SJSA1 (cell line): ENCODE measurements around the gene REEP2. TPM values are rescaled to one million over a fixed set of nuclear protein-coding genes. Genes with fewer than 3 reads are reported as not detected.
A peak's percentile ranks its signal among the peaks of the same experiment; 100 is the strongest.

Experiments used
- DNase-seq, 2 experiments: peaks; one replicate each; pipeline ENCODE4 v3.0.0-alpha.2; 2015 to 2020; ENCODE audit warnings: low spot score in 2 of 2, low read depth in 1 of 2
- H3K27ac ChIP-seq: fragments of 250-450 bp; sonication (Bioruptor Pico); 2 replicates; pipeline ENCODE4 v1.5.1; 2020; ENCODE audit warnings: mild to moderate bottlenecking, moderate library complexity
- H3K27me3 ChIP-seq: fragments of 250-450 bp; sonication (Bioruptor Pico); replicated peaks from 2 replicates; pipeline ENCODE4 v1.5.1; 2020; ENCODE audit warnings: mild to moderate bottlenecking, moderate library complexity
- H3K36me3 ChIP-seq: fragments of 250-450 bp; sonication (Bioruptor Pico); 2 replicates; pipeline ENCODE4 v1.5.1; 2020; ENCODE audit warnings: mild to moderate bottlenecking
- H3K4me1 ChIP-seq: fragments of 250-450 bp; sonication (Bioruptor Pico); replicated peaks from 2 replicates; pipeline ENCODE4 v1.6.1; 2021; ENCODE audit warnings: mild to moderate bottlenecking
- H3K4me3 ChIP-seq: fragments of 250-450 bp; sonication (Bioruptor Pico); 2 replicates; pipeline ENCODE4 v1.5.1; 2020; ENCODE audit warnings: mild to moderate bottlenecking
- H3K9me3 ChIP-seq: fragments of 250-450 bp; sonication (Bioruptor Pico); replicated peaks from 2 replicates; pipeline ENCODE4 v1.5.1; 2020; ENCODE audit warnings: mild to moderate bottlenecking
- total RNA-seq: library from RNA; depleted of rRNA; stranded (reverse); fragments of >200 nt; shearing (Covaris generic); gene quantifications from 2 replicates; pipeline ENCODE4 v1.2.3, GENCODE V29; 2014

REEP2 gene
- total RNA-seq, 1 experiment from 2014 or later: 0.21 TPM

DNA sequence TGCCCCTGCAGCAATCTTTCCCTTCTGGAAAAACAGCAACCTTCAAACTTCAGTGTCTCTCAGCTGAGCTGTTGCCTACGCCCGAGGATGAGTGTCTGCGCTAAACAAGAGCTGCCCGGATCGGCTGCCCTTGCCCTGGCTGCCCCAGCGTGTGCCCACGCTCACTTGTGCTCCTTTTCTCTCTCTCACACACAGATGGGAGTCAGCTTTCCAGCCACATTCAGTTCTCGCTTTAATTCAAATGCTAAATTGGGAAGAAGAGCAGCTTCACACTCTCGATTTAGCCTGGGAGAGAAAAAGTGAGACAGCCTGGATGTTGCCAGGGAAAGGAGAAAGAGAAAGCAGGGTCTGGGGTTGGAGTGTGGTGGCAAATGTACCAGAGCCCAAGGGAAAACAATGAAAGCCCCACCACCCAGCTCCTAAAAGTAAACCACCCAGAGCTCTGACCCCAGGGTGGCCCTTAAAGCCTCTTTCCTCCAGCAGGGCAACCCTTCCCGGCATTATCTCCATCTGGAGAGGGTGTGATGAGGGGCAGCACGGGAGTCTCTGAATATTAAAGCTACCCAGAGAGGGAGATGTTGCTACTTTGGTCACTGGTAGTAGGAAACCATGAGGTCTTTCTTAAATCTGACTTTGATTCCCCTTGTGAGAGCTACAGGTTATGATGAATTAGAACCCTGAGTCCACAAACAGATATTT, 16.5 kb downstream of the REEP2 start:
- DNase-seq: no peak
- Histone ChIP-seq H3K4me1 (no peaks in the 10 kb centered on the region), H3K9me3 (no peaks in the 10 kb centered on the region), H3K27me3 (no peaks in the 10 kb centered on the region), H3K4me3 (no peak overlapping the region), H3K27ac (no peak overlapping the region), H3K36me3 (no peaks in the 10 kb centered on the region)

DNA sequence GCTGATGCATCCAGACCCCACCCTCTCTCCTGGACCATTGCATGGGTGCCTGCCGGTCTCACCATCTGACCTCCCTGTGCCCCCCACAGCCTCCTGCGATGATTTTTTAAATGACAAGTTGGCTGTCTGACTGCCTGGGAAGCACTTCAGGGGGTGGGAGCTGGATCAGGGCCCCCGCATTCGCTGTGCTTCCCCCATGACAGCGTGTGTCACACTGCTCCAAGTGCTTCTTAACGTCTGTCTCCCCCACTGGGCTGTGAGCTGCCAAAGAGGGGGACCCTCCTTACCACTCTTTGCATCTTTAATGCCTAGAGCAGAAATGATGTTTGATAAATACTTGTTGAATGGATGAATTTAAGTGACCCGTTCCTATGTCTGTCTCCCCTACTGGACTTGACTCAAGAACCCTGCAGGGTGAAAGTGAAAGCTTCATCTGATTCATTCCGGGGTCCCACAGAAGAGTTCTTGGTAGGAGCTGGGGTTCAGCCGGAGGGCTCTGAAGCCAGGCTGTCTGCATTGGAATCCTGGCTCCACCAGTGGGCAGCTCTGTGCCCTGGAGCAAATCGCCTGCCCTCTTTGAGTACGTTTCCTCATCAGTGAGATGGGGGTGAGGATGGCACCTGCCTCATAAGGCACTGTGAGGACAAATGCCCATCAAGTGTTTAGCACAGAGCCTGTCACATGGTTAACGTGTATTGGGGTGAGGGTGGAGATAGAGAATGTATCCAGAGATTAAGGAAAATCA, 18.8 kb downstream of the REEP2 start:
- peaks cover 10% of the 10 kb centered on the region for H3K4me1 ChIP-seq
- no peaks in the 10 kb centered on the region for H3K36me3 ChIP-seq
- H3K9me3 ChIP-seq: no peaks in the 10 kb centered on the region
- H3K27ac ChIP-seq: no peak overlapping the region
- no peak overlapping the region for H3K4me3 ChIP-seq
- no peak for DNase-seq
- no peaks in the 10 kb centered on the region for H3K27me3 ChIP-seq

DNA sequence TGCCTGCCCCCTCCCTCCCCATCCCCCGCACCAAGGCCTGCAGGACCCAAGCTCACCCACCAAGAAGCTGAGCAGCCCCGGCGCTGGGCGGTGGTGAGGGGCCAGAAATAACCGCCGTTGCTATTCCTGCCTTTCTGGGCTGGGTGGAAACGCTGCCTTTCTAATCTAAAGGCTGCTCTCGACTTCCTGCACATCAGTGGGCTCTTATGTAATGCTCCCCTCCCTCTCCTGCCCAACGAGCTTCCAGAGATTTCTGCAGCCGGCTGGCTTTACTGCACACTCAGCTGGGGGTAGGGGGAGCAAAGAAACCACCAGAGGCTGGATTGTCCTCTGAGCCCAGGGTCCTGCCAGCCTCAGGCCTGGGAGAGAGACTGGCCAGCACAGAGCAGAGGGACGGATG, 19.5 kb downstream of the REEP2 start:
- no peak for DNase-seq
- Histone ChIP-seq H3K27ac (no peak overlapping the region), H3K27me3 (no peaks in the 10 kb centered on the region), H3K4me3 (no peak overlapping the region), H3K4me1 (peaks cover 12% of the 10 kb centered on the region), H3K36me3 (no peaks in the 10 kb centered on the region), H3K9me3 (no peaks in the 10 kb centered on the region)

DNA sequence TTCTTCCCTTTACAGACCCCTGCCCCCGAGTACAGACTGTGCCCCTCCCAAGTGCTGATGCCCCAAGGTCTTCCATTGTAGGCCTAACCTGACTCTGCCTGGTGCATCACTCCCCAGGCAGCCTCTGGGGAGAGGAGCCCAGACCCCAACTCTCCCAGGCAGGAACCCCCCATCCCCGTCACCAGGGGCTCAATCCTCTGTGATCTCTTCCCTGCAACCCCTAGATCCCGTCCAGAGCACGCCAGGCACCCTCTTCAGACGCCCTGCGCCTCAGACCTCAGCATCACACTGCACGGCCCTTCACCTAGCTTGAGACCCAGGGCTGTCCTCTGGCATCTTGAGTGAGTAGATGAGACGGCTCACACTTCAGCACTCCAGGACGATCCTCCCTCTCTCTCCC, 20.0 kb downstream of the REEP2 start:
- H3K27me3 ChIP-seq: no peaks in the 10 kb centered on the region
- H3K27ac ChIP-seq: no peak overlapping the region
- DNase-seq: no peak
- H3K4me3 ChIP-seq: no peak overlapping the region
- no peaks in the 10 kb centered on the region for H3K36me3 ChIP-seq
- peaks cover 16% of the 10 kb centered on the region for H3K4me1 ChIP-seq
- no peaks in the 10 kb centered on the region for H3K9me3 ChIP-seq

DNA sequence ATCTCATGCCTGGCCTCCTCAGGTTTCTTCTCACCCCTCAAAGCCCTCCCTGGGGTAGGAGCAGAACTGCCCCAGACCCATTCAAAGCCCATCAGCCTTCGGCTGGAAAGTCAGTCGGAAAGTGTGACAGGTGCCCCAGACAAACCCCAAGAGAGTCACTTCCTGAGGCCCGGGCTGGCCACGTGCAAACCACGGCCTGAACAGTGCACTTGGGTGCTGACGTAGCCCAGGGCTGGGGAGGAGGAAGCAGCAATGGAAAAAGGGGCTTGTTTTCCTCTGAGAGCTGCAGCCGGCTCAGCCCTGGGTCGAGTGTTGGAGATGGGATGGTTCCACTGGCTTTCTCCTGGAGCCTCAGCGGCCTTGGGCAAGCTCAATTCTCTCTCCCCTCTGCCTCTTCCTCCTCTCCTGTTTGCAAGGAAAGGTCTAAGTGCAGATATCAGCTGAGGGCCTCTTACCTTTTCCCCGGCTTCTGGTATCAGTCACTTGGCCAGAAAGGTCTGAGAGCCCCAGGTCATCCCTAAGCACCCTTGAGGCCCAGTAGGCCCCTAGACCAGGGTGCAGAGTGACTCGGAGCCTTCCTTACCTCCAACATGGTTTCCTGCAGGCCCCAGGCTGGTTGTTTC, 20.6 kb downstream of the REEP2 start:
- no peaks in the 10 kb centered on the region for H3K36me3 ChIP-seq

DNA sequence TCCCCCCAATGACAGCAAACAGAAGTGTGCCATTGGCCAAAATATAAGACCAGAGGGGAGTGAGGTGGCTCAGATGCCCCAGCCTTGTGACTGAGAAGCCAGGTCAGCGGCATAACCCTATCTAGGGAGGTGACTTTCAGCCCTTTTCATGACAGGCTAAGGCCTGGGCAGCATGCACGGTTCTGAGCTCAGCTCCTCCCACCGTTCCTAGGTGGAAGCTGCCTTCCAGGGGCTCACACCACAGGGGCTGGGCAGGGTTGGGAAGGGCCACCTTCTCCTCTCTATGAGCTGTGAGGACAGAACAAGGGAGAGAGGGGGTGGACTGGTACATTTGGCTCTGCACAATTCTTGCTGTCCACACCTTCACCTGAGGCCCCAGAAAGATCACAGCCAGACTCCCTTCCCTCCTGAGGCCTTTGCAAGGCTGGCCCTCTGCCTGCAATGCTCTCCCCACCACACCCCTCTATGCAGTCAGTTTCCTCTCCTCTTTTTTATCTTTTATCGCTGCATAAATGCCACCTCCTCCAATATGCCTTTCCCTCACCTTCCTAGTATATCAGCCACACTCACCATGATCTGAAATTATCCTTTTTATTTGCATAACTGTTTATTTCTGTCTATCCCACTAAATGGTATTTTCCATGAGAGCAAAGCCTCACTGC, 21.3 kb downstream of the REEP2 start:
- H3K4me1 ChIP-seq: peaks cover 16% of the 10 kb centered on the region
- no peaks in the 10 kb centered on the region for H3K27me3 ChIP-seq
- H3K9me3 ChIP-seq: no peaks in the 10 kb centered on the region
- H3K4me3 ChIP-seq: no peak overlapping the region
- H3K36me3 ChIP-seq: no peaks in the 10 kb centered on the region
- H3K27ac ChIP-seq: no peak overlapping the region
- DNase-seq: peak in 1 of 2 experiments; percentile 32

More for the DNA sequence above, 20.6 kb downstream of the REEP2 start:
- DNase-seq: no peak
- H3K27me3 ChIP-seq: no peaks in the 10 kb centered on the region
- H3K4me1 ChIP-seq: peaks cover 16% of the 10 kb centered on the region
- no peak overlapping the region for H3K4me3 ChIP-seq
- H3K9me3 ChIP-seq: no peaks in the 10 kb centered on the region
- H3K27ac ChIP-seq: no peak overlapping the region

DNA sequence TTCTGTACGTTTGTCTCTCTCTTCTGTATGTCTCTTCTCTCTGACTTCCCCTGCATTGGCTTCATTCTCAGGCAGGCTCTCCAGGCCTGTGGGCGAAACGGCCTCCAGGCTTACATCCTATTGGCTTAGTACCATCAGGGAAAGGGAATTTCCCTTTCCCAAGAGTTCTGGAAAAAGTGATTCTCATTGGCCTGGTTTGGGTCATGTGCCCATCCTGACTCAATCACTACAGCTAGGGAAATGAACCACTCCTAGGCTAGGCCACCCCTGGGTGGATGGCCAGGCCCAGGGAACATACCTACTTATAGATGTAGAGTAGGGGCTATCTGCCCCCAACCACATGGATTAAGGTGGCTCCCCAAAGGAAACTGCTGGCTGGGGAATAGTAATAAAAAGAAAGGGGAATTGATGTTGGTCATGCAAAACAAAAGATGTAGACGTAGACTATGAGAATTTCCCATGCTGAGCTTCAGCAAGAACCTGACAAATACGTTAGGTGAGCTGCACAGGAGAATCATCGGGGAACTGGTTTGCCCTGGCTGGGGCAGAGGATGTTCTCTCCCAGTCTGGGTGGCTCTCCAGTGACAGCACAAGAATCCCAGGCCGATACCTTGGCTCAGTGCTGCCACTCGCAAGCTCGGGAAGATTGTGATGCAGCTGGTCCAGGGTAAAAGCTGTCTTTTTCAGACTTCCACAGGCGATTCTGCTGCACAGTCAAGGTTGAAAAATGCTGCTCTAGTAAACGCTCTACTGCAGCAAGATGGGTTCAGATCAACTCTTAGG, 22.7 kb downstream of the REEP2 start:
- no peaks in the 10 kb centered on the region for H3K27me3 ChIP-seq
- no peaks in the 10 kb centered on the region for H3K9me3 ChIP-seq
- peak in 1 of 2 experiments; percentile 58 for DNase-seq
- H3K4me3 ChIP-seq: no peak overlapping the region
- H3K36me3 ChIP-seq: no peaks in the 10 kb centered on the region
- H3K4me1 ChIP-seq: peaks cover 25% of the 10 kb centered on the region
- no peak overlapping the region for H3K27ac ChIP-seq

DNA sequence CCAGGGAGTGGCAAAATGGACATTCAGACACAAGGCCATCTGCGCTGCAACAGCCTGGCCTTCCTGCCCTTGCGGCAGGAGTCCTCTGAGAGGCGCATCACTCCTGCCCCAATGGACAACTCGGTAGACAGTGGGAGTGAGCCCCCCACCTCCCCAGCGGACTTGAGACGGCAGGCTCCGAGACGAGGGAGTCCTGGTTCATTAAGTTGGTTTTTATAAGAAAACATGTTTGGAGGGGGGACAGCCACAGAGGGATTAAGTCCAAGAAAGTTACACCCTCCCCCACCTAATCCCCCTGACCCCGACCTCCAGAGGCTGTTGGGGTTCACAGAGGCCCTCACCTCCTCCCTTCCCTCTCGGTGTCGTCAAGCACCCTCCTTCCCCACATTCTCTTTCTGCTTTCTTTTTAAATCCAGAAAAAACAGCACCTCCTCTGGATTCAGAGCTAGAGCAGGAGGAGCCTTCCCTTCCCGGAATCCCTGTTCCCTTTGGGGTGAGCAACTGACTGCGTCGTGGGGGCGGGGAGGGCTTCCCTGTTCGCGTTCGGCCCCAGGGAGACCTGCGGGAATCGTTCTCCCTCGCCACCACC, 24.7 kb downstream of the REEP2 start:
- peak in 1 of 2 experiments; percentile 46 for DNase-seq
- H3K9me3 ChIP-seq: no peaks in the 10 kb centered on the region
- H3K36me3 ChIP-seq: peaks cover 5% of the 10 kb centered on the region; the same call in 1 of the 2 replicates
- peaks cover 25% of the 10 kb centered on the region for H3K4me1 ChIP-seq
- H3K27ac ChIP-seq: peak overlapping the region; percentile 92
- peak overlapping the region; percentile 80 for H3K4me3 ChIP-seq
- H3K27me3 ChIP-seq: no peaks in the 10 kb centered on the region

DNA sequence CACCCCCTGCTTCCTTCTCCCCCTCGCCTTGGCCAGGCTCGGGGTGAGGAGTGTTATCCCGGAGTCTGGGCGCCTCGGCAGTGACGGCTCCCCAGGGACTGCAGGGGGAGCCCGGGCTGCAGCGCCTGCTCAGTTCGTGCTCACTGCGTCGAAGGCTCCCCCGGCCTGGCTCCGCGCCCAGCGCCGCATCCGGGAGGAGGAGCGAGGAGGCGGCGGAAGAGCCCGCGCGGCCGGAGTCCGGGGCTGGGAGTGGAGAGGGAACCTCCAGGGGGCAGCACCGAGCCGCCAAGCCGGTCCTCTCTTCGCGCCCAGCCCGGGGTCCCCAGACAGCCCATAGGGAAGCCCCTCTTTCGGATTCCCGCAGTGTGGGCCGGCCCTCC, 25.1 kb downstream of the REEP2 start:
- peaks cover 5% of the 10 kb centered on the region; the same call in 1 of the 2 replicates for H3K36me3 ChIP-seq
- H3K27me3 ChIP-seq: no peaks in the 10 kb centered on the region; the same call in 1 of the 2 replicates
- DNase-seq: peak; percentile 99 to 100
- peak overlapping the region; percentile 92 for H3K27ac ChIP-seq
- peak overlapping the region; percentile 80 for H3K4me3 ChIP-seq
- peaks cover 25% of the 10 kb centered on the region for H3K4me1 ChIP-seq
- H3K9me3 ChIP-seq: no peaks in the 10 kb centered on the region

DNA sequence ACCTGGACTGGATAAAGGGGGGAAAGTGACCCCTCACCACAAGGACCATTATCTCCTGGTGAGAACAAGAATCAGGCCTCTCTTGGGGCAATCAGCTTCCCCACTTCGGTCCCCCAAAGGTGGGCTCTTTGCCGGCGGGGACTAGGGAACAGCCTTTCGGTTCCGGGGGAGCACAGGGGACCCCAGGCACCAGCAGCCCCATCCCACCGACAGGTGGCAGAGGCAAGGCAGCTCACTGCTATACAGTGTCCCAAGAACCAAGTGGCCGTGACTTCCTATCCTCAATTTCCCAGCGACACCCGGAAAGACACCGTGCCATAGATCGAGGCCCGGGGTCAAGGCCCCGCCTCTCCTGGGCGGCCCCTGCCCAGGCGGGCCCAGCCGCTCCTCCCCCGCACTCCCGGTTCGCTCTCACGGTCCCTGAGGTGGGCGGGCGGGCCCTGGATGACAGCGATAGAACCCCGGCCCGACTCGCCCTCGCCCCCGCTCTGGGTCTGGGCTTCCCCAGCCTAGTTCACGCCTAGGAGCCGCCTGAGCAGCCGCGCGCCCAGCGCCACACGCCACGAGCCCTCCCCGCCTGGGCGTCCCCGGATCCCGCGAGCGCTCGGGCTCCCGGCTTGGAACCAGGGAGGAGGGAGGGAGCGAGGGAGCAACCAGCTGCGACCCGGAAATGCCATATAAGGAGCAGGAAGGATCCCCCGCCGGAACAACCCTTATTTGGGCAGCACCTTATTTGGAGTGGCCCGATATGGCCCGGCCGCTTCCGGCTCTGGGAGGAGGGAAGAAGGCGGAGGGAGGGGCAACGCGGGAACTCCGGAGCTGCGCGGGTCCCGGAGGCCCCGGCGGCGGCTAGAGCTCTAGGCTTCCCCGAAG, 25.8 kb downstream of the REEP2 start:
- Histone ChIP-seq H3K4me3 (peak overlapping the region; percentile 80), H3K27ac (peak overlapping the region; percentile 92), H3K36me3 (peaks cover 5% of the 10 kb centered on the region; the same call in 1 of the 2 replicates), H3K9me3 (0 out of 2 replicates have a peak, but pooled peaks cover under 1% of the 10 kb centered on the region), H3K27me3 (no peaks in the 10 kb centered on the region; the same call in 1 of the 2 replicates), H3K4me1 (peaks cover 25% of the 10 kb centered on the region)
- DNase-seq: peak; percentile 100

DNA sequence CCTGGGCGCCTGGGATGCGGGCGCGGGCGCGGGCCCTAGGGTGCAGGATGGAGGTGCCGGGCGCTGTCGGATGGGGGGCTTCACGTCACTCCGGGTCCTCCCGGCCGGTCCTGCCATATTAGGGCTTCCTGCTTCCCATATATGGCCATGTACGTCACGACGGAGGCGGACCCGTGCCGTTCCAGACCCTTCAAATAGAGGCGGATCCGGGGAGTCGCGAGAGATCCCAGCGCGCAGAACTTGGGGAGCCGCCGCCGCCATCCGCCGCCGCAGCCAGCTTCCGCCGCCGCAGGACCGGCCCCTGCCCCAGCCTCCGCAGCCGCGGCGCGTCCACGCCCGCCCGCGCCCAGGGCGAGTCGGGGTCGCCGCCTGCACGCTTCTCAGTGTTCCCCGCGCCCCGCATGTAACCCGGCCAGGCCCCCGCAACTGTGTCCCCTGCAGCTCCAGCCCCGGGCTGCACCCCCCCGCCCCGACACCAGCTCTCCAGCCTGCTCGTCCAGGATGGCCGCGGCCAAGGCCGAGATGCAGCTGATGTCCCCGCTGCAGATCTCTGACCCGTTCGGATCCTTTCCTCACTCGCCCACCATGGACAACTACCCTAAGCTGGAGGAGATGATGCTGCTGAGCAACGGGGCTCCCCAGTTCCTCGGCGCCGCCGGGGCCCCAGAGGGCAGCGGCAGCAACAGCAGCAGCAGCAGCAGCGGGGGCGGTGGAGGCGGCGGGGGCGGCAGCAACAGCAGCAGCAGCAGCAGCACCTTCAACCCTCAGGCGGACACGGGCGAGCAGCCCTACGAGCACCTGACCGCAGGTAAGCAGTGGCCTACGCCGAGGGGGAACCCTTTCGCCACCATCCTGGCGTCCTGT, 26.6 kb downstream of the REEP2 start, which contains the start of gene EGR1:
Gene EGR1 (plus strand): TSS at position 219 of the 864 bp plus-strand sequence. CDS start 283 bp downstream, at position 502.
- Histone ChIP-seq H3K4me3 (peak within 1 kb of the TSS; percentile 80), H3K27me3 (no peaks in the 10 kb centered on the region; the same call in 1 of the 2 replicates), H3K27ac (peak within 1 kb of the TSS; percentile 92), H3K9me3 (peaks cover 5% of the 10 kb centered on the region; the same call in 1 of the 2 replicates), H3K4me1 (peaks cover 25% of the 10 kb centered on the region), H3K36me3 (peaks cover 8% of the 10 kb centered on the region; the same call in 1 of the 2 replicates)
- peak; percentile 97 to 100 for DNase-seq
